Activated CD8-positive, alpha-beta T cell treated with anti-CD3 and anti-CD28 coated beads, Interleukin-2, amount 10 ng/mL, durations not matched to agents 7 days and 5 days (primary cell): ENCODE results near the gene UNC13A. TPM values are rescaled to one million over a fixed set of nuclear protein-coding genes. Genes with fewer than 3 reads are reported as not detected.

ENCODE experiments used
- ATAC-seq: fragments of 150-1000 bp; cut with Tn5 transposase; one replicate; pipeline ENCODE4 v1.10.0; 2021; ENCODE audit warnings: moderate library complexity
- CTCF ChIA-PET: fragments of 350-600 bp; sonication (Branson Sonifier 250); formaldehyde crosslinking; loops from one replicate; lab custom pipeline; 2021; ENCODE audit warnings: antibody characterized with exemption; lab: Charles Lee
- POLR2A ChIA-PET: fragments of 350-600 bp; sonication (Branson Sonifier 250); formaldehyde crosslinking; loops from one replicate; lab custom pipeline; 2021; ENCODE audit warnings: antibody characterized with exemption; lab: Charles Lee
- DNase-seq: peaks from one replicate; pipeline ENCODE4 v3.0.0-alpha.2; 2020
- H3K27ac Mint-ChIP-seq: one replicate; pipeline ENCODE4 v1.8.0; 2021; ENCODE audit warnings: mild to moderate bottlenecking, mixed read lengths
- H3K27me3 Mint-ChIP-seq: one replicate; pipeline ENCODE4 v1.8.0; 2021; ENCODE audit warnings: low read depth, mixed read lengths
- H3K36me3 Mint-ChIP-seq: one replicate; pipeline ENCODE4 v1.8.0; 2021; ENCODE audit warnings: low read depth, mixed read lengths
- H3K4me1 Mint-ChIP-seq: one replicate; pipeline ENCODE4 v1.8.0; 2021; ENCODE audit warnings: low read depth, mixed read lengths
- H3K4me3 Mint-ChIP-seq: one replicate; pipeline ENCODE4 v1.8.0; 2021; ENCODE audit warnings: mild to moderate bottlenecking, mixed read lengths
- H3K9me3 Mint-ChIP-seq: one replicate; pipeline ENCODE4 v1.8.0; 2022; ENCODE audit warnings: mixed read lengths; ENCODE audit not compliant: insufficient read depth
- total RNA-seq, 2 experiments: library from RNA; stranded (reverse); gene quantifications; one replicate each; pipeline ENCODE4 v1.2.3, GENCODE V29; 2021

Gene UNC13A
- total RNA-seq, 2 experiments from 2014 or later = 0.03 TPM

- peaks cover 2% of the 10 kb centered on the region for H3K27me3 Mint-ChIP-seq
- DNase-seq = no peak
- no peak overlapping the region for H3K27ac Mint-ChIP-seq
- POLR2A ChIA-PET = no interaction called here
- H3K9me3 Mint-ChIP-seq = no peaks in the 10 kb centered on the region
- CTCF ChIA-PET = no interaction called here
- no peaks in the 10 kb centered on the region for H3K36me3 Mint-ChIP-seq
- no peak for ATAC-seq
- no peaks in the 10 kb centered on the region for H3K4me1 Mint-ChIP-seq
- H3K4me3 Mint-ChIP-seq = no peak overlapping the region
Observed at GRCh38 chr19:17641846-17642245, 46.3 kb downstream of the UNC13A start.

- H3K9me3 Mint-ChIP-seq = no peaks in the 10 kb centered on the region
- no peak overlapping the region for H3K27ac Mint-ChIP-seq
- CTCF ChIA-PET = no interaction called here
- POLR2A ChIA-PET = no interaction called here
- H3K36me3 Mint-ChIP-seq = no peaks in the 10 kb centered on the region
- H3K4me3 Mint-ChIP-seq = no peak overlapping the region
- peaks cover 5% of the 10 kb centered on the region for H3K27me3 Mint-ChIP-seq
- H3K4me1 Mint-ChIP-seq = no peaks in the 10 kb centered on the region
- ATAC-seq (no peak), DNase-seq (no peak)
Observed at GRCh38 chr19:17641181-17641580, 47.0 kb downstream of the UNC13A start.

GRCh38 chr19:17633700-17634099 is 54.5 kb downstream of the UNC13A start:
- no peaks in the 10 kb centered on the region for H3K4me1 Mint-ChIP-seq
- H3K9me3 Mint-ChIP-seq = no peaks in the 10 kb centered on the region
- H3K27me3 Mint-ChIP-seq = peaks cover 3% of the 10 kb centered on the region
- no peaks in the 10 kb centered on the region for H3K36me3 Mint-ChIP-seq
- H3K27ac Mint-ChIP-seq = no peak overlapping the region
- no peak for ATAC-seq
- ChIA-PET POLR2A (no interaction called here), CTCF (no interaction called here)
- DNase-seq = no peak
- no peak overlapping the region for H3K4me3 Mint-ChIP-seq

GRCh38 chr19:17632577-17632976 is 55.6 kb downstream of the UNC13A start:
- DNase-seq = no peak
- Mint-ChIP-seq H3K36me3 (no peaks in the 10 kb centered on the region), H3K4me3 (no peak overlapping the region), H3K27ac (no peak overlapping the region), H3K4me1 (no peaks in the 10 kb centered on the region), H3K9me3 (no peaks in the 10 kb centered on the region), H3K27me3 (peaks cover 3% of the 10 kb centered on the region)
- ATAC-seq = no peak
- POLR2A ChIA-PET = no interaction called here
- CTCF ChIA-PET = no interaction called here

GRCh38 chr19:17629760-17630159 is 58.4 kb downstream of the UNC13A start:
- H3K4me1 Mint-ChIP-seq = no peaks in the 10 kb centered on the region
- ChIA-PET CTCF (no interaction called here), POLR2A (no interaction called here)
- H3K27me3 Mint-ChIP-seq = no peaks in the 10 kb centered on the region
- no peaks in the 10 kb centered on the region for H3K9me3 Mint-ChIP-seq
- DNase-seq = no peak
- H3K4me3 Mint-ChIP-seq = no peak overlapping the region
- no peaks in the 10 kb centered on the region for H3K36me3 Mint-ChIP-seq
- ATAC-seq = no peak
- no peak overlapping the region for H3K27ac Mint-ChIP-seq

GRCh38 chr19:17627921-17628320 is 60.2 kb downstream of the UNC13A start:
- no peak for DNase-seq
- H3K9me3 Mint-ChIP-seq = no peaks in the 10 kb centered on the region
- no peaks in the 10 kb centered on the region for H3K36me3 Mint-ChIP-seq
- peaks cover under 1% of the 10 kb centered on the region for H3K4me1 Mint-ChIP-seq
- ATAC-seq = no peak
- no peaks in the 10 kb centered on the region for H3K27me3 Mint-ChIP-seq
- H3K4me3 Mint-ChIP-seq = no peak overlapping the region
- POLR2A ChIA-PET = no interaction called here
- no peak overlapping the region for H3K27ac Mint-ChIP-seq
- CTCF ChIA-PET = no interaction called here

GRCh38 chr19:17627161-17627560 is 61.0 kb downstream of the UNC13A start:
- ChIA-PET CTCF (no interaction called here), POLR2A (no interaction called here)
- Mint-ChIP-seq H3K27ac (no peak overlapping the region), H3K36me3 (no peaks in the 10 kb centered on the region), H3K27me3 (no peaks in the 10 kb centered on the region), H3K9me3 (no peaks in the 10 kb centered on the region), H3K4me1 (peaks cover 8% of the 10 kb centered on the region), H3K4me3 (no peak overlapping the region)
- no peak for ATAC-seq
- no peak for DNase-seq

GRCh38 chr19:17626456-17627015 is 61.6 kb downstream of the UNC13A start:
- peaks cover 9% of the 10 kb centered on the region for H3K4me1 Mint-ChIP-seq
- H3K27me3 Mint-ChIP-seq = no peaks in the 10 kb centered on the region
- no peak overlapping the region for H3K4me3 Mint-ChIP-seq
- no peak for ATAC-seq
- no peak for DNase-seq
- CTCF ChIA-PET = no interaction called here
- H3K27ac Mint-ChIP-seq = no peak overlapping the region
- POLR2A ChIA-PET = no interaction called here
- H3K9me3 Mint-ChIP-seq = no peaks in the 10 kb centered on the region
- H3K36me3 Mint-ChIP-seq = no peaks in the 10 kb centered on the region

GRCh38 chr19:17625980-17626379 is 62.2 kb downstream of the UNC13A start:
- no peak for ATAC-seq
- POLR2A ChIA-PET = no interaction called here
- DNase-seq = no peak
- H3K27me3 Mint-ChIP-seq = no peaks in the 10 kb centered on the region
- peaks cover 9% of the 10 kb centered on the region for H3K4me1 Mint-ChIP-seq
- CTCF ChIA-PET = no interaction called here
- H3K4me3 Mint-ChIP-seq = no peak overlapping the region
- H3K27ac Mint-ChIP-seq = no peak overlapping the region
- H3K36me3 Mint-ChIP-seq = no peaks in the 10 kb centered on the region
- no peaks in the 10 kb centered on the region for H3K9me3 Mint-ChIP-seq

- Mint-ChIP-seq H3K4me1 (peaks cover 9% of the 10 kb centered on the region), H3K27me3 (no peaks in the 10 kb centered on the region), H3K36me3 (no peaks in the 10 kb centered on the region), H3K4me3 (no peak overlapping the region), H3K27ac (no peak overlapping the region), H3K9me3 (no peaks in the 10 kb centered on the region)
- CTCF ChIA-PET = no interaction called here
- POLR2A ChIA-PET = no interaction called here
- ATAC-seq = no peak
- DNase-seq = no peak
Observed at GRCh38 chr19:17625043-17625442, 63.1 kb downstream of the UNC13A start.

GRCh38 chr19:17624314-17624991 is 63.7 kb downstream of the UNC13A start:
- no peak for ATAC-seq
- CTCF ChIA-PET = interaction anchor here (0.6 kb wide), 1 partner anchor 118 kb away, joined by 3 read pairs; no protein-coding TSS in a partner anchor
- H3K27ac Mint-ChIP-seq = no peak overlapping the region
- H3K36me3 Mint-ChIP-seq = no peaks in the 10 kb centered on the region
- no peak overlapping the region for H3K4me3 Mint-ChIP-seq
- H3K9me3 Mint-ChIP-seq = no peaks in the 10 kb centered on the region
- H3K4me1 Mint-ChIP-seq = peaks cover 9% of the 10 kb centered on the region
- POLR2A ChIA-PET = no interaction called here
- no peaks in the 10 kb centered on the region for H3K27me3 Mint-ChIP-seq
- no peak for DNase-seq

GRCh38 chr19:17623224-17623935 is 64.8 kb downstream of the UNC13A start:
- Mint-ChIP-seq H3K9me3 (no peaks in the 10 kb centered on the region), H3K4me3 (no peak overlapping the region), H3K27ac (no peak overlapping the region), H3K4me1 (peaks cover 9% of the 10 kb centered on the region), H3K27me3 (no peaks in the 10 kb centered on the region), H3K36me3 (no peaks in the 10 kb centered on the region)
- ChIA-PET POLR2A (no interaction called here), CTCF (no interaction called here)
- DNase-seq (no peak), ATAC-seq (no peak)
